Psoas muscle (tissue), 8 donors: Measurements from ENCODE around the gene ERO1A. TPM values are rescaled to one million over a fixed set of nuclear protein-coding genes. Genes with fewer than 3 reads are reported as not detected.

Source experiments
- ATAC-seq, 4 donors: fragments of 200-7000 bp; cut with Tn5 transposase; one replicate each; pipeline ENCODE4 v1.9.1; 2020; ENCODE audit warnings: moderate library complexity in 3 of 4, mild to moderate bottlenecking in 2 of 4
- DNase-seq, 2 donors: peaks; one replicate each; pipeline ENCODE4 v3.0.0-alpha.2; 2020
- H3K27ac ChIP-seq: fragments of 200-600 bp; one replicate; pipeline ENCODE4 v1.8.0; 2022
- H3K27me3 ChIP-seq, 3 donors: fragments of 200-600 bp in 1 of 3; one replicate each; pipeline versions ENCODE4 v1.6.1 to v1.8.0; 2013 to 2022; ENCODE audit warnings: low read length in 2 of 3, mild to moderate bottlenecking in 2 of 3, moderate library complexity in 1 of 3; ENCODE audit not compliant: insufficient read depth in 3 of 3
- H3K36me3 ChIP-seq, 2 donors: fragments of 200-600 bp in 1 of 2; one replicate each; pipeline versions ENCODE4 v1.6.1 to v1.8.0; 2013 to 2022; ENCODE audit warnings: low read depth in 1 of 2, mild to moderate bottlenecking in 1 of 2, moderate library complexity in 1 of 2; ENCODE audit not compliant: insufficient read depth in 1 of 2
- H3K4me1 ChIP-seq: fragments of 200-600 bp; one replicate; pipeline ENCODE4 v1.8.0; 2022
- H3K4me3 ChIP-seq: fragments of 200-600 bp; one replicate; pipeline ENCODE4 v1.8.0; 2022; ENCODE audit warnings: mild to moderate bottlenecking
- H3K9me3 ChIP-seq: fragments of 200-600 bp; one replicate; pipeline ENCODE4 v1.8.0; 2022
- WGBS, 3 donors: extraction: QIAGEN DNeasy Blood & Tissue Kit; methylation state at CpG; one replicate each; pipeline versions ENCODE4 v1.1.6 to v1.1.7; 2013; 5-methylcytosine and 5-hydroxymethylcytosine counted together
- intact Hi-C, 2 donors: fragments of 100-400 bp; cut with DNase I; formaldehyde crosslinking; loops; one replicate each; pipeline versions ENCODE4 v1.11.0 to v1.14.2; 2022
- polyA plus RNA-seq, 3 donors: library from polyadenylated mRNA; stranded (reverse); fragments of 200-250 nt; gene quantifications; one replicate each; pipeline ENCODE4 v1.2.3, GENCODE V29; 2013
- total RNA-seq, 4 donors: library from RNA; stranded (reverse); fragmentation: NEBNext Ultra II Directional in 2 of 4; extraction: Animal tissue kit (Norgen Biotek cat#: 25700) in 2 of 4; gene quantifications; one replicate each; pipeline versions ENCODE4 v1.2.1 to v1.2.4, GENCODE V29; 2021 to 2023
- TF ChIP-seq, protein P1 (sequence below): fragments of 200-600 bp; IDR thresholded peaks from one replicate; pipeline ENCODE4 v1.8.0; 2022; ENCODE audit warnings: antibody characterized with exemption
- donor health status: healthy with polysubstance abuse.
- donor health status: DM: no; HTN: no; CAD: no; lungs with moderate emphysema.
- donor health status: Bipolar disorder and iron deficiency.
- donor health status: healthy.
- donor health status: DM: yes; HTN: yes; CAD: no.
- donor health status: DM: no; HTN: no; CAD: no.
- donor health status: DM: no; HTN: no; CAD: no.
- donor health status: DM: yes; HTN: yes; CAD: no.

ERO1A gene
- total and polyA plus RNA-seq, 7 donors = 6.9 to 22.3 (median 16.1) TPM

DNA sequence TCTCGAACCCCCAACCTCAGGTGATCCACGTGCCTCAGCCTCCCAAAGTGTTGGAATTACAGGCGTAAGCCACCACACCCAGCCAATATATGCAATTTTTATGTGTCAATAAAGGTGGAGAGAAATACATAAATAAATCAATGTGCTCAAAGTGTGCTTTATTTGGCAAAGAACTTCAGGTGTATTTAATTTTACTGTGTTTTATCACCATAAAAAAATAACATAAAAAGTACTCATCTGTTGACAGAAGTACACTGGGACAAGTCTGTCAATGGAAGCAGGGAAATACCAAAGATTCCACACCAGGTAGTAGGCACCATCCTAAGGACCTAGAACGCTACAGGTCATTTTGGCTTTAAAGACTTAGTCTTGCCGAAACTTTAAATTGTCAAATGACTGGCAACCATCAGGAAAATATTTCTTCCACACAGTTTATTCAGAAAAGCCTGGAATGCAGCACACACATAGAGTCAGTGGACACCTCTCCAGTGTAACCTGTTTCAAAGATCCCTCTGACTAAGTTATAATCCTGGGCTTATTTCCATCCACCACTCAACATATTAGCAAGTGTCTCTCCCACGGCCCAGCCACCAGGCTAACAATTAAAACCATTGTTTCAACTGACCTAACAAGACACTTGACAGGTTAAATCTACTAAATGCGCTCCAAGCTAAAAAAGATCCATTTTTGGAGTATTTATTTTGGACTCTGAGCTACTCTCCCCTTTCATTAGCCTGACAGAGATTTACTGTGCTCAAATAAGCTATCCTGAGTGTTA lies 4.2 kb downstream of the ERO1A start:
- 83 to 88% (median 86%) methylated on average over 7 of the region's 7 CpGs for WGBS, 3 donors
- H3K4me3 ChIP-seq = no peak overlapping the region

DNA sequence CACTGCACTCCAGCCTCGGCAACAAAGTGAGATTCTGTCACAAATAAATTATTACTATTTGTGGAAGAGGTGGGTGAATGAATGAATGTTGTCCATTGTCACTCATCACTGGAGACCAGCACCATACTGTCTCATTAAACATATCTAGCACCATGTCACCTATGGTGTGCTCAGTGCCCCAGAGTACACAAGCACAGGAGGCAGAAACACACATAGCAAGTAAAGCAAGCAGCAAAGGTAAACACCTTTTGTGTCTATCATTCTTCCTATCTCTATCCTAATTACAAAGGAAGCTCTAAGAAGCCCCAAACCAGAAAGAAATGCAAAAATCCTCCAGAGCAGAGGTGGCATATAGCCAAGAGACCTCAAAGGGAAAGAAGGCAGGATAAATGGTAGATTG lies 9.2 kb downstream of the ERO1A start:
- Histone ChIP-seq H3K9me3 (no peaks in the 10 kb centered on the region), H3K27me3 (no peaks in the 10 kb centered on the region), H3K27ac (no peak overlapping the region), H3K36me3 (peaks cover 0 to 11% of the 10 kb centered on the region in 2 donors), H3K4me1 (no peaks in the 10 kb centered on the region), H3K4me3 (no peak overlapping the region)
- DNase-seq = no peak
- ATAC-seq = no peak
- TF ChIP-seq, protein P1, sequence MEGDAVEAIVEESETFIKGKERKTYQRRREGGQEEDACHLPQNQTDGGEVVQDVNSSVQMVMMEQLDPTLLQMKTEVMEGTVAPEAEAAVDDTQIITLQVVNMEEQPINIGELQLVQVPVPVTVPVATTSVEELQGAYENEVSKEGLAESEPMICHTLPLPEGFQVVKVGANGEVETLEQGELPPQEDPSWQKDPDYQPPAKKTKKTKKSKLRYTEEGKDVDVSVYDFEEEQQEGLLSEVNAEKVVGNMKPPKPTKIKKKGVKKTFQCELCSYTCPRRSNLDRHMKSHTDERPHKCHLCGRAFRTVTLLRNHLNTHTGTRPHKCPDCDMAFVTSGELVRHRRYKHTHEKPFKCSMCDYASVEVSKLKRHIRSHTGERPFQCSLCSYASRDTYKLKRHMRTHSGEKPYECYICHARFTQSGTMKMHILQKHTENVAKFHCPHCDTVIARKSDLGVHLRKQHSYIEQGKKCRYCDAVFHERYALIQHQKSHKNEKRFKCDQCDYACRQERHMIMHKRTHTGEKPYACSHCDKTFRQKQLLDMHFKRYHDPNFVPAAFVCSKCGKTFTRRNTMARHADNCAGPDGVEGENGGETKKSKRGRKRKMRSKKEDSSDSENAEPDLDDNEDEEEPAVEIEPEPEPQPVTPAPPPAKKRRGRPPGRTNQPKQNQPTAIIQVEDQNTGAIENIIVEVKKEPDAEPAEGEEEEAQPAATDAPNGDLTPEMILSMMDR = no peak
- WGBS, 3 donors = 95 to 96% (median 96%) methylated on average over 1 of the region's 1 CpG
- intact Hi-C loops = no loop called here

More for the DNA sequence above, 4.2 kb downstream of the ERO1A start:
- no peak for ATAC-seq
- Histone ChIP-seq H3K27ac (no peak overlapping the region), H3K4me1 (peaks cover 15% of the 10 kb centered on the region), H3K36me3 (no peaks in the 10 kb centered on the region), H3K9me3 (no peaks in the 10 kb centered on the region), H3K27me3 (no peaks in the 10 kb centered on the region)
- DNase-seq = no peak
- intact Hi-C loops = no loop called here
- TF ChIP-seq, protein P1 = no peak

DNA sequence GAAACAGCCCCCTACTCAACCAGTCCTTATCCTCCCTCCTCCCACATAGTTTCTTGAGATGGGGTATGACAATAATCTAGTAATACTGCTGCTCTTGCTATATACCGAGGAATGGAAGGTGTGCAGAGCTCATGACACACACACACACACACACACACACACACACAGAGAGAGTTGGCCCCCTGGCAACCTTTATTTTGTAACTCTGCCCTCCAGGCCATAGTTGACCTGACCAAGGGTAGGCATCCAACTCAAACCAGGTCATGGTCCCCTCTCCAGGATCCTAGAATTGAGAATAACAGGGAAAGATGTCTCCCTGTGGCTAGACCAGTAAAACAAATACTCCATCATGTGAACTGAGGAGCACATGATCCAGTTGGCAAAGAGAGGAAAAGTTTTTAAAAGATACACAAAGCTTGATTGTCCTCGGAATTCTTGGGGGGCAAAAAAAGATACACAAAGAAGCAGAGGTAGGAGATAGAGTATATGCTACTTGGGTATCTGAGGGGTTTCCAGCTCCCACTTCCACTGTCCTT lies 11.3 kb downstream of the ERO1A start:
- Histone ChIP-seq H3K4me3 (no peak overlapping the region), H3K9me3 (no peaks in the 10 kb centered on the region), H3K27ac (no peak overlapping the region), H3K4me1 (no peaks in the 10 kb centered on the region), H3K36me3 (peaks cover 0 to 27% of the 10 kb centered on the region in 2 donors), H3K27me3 (no peaks in the 10 kb centered on the region)
- WGBS, 3 donors = 82 to 89% (median 89%) methylated on average over 2 of the region's 2 CpGs
- no peak for ATAC-seq
- intact Hi-C loops = no loop called here
- DNase-seq = no peak
- TF ChIP-seq, protein P1 = no peak

DNA sequence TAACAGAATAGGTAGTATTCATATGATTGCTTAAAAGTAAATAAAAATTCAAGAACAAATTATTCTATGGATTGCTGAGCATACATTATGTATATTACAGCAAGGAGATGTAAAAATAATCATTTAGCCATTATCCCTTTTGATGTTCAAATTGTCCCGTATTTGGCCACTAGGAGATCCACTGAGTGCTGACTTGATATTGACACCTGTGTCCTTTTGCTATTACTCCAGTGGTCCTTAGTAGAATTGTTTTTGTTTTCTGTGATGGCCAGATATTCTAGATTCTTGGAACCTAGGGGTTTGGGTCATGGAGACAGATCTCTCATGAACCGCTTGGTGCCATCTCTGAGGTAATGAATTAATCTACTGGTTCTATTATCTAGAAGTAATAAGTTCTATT lies 16.8 kb downstream of the ERO1A start:
- TF ChIP-seq, protein P1 = no peak
- WGBS, 3 donors = 94 to 99% (median 94%) methylated on average over 2 of the region's 2 CpGs
- H3K36me3 ChIP-seq = peaks cover 0 to 77% of the 10 kb centered on the region in 2 donors
- no peaks in the 10 kb centered on the region for H3K9me3 ChIP-seq
- H3K27ac ChIP-seq = no peak overlapping the region
- DNase-seq (no peak), ATAC-seq (no peak)
- intact Hi-C loops = no loop called here
- no peaks in the 10 kb centered on the region for H3K27me3 ChIP-seq
- no peak overlapping the region for H3K4me3 ChIP-seq
- no peaks in the 10 kb centered on the region for H3K4me1 ChIP-seq
